Heart right ventricle (tissue), 16 donors: ENCODE measurements around the gene CSNK1G2. TPM values are rescaled to one million over a fixed set of nuclear protein-coding genes. Genes with fewer than 3 reads are reported as not detected.

Source experiments
- ATAC-seq, 8 donors: fragments of 200-7000 bp; cut with Tn5 transposase; one replicate each; pipeline ENCODE4 v1.9.1; 2020; ENCODE audit warnings: mild to moderate bottlenecking in 8 of 8, moderate library complexity in 8 of 8, moderate number of reproducible peaks in 1 of 8
- DNase-seq, 2 donors: peaks; one replicate each; pipeline ENCODE4 v3.0.0-alpha.2; 2020
- H3K27ac ChIP-seq, 10 donors: fragments of 200-600 bp; sonication (generic) in 2 of 10; one replicate each; pipeline versions ENCODE4 v1.5.0 to v1.8.0; 2020 to 2022; ENCODE audit warnings: mild to moderate bottlenecking in 3 of 10
- H3K27me3 ChIP-seq, 7 donors: fragments of 200-600 bp; one replicate each; pipeline ENCODE4 v1.8.0; 2021 to 2022; ENCODE audit warnings: mild to moderate bottlenecking in 2 of 7
- H3K36me3 ChIP-seq, 9 donors: fragments of 200-600 bp; sonication (generic) in 1 of 9; one replicate each; pipeline versions ENCODE4 v1.5.0 to v1.8.0; 2020 to 2022; ENCODE audit warnings: mild to moderate bottlenecking in 2 of 9
- H3K4me1 ChIP-seq, 9 donors: fragments of 200-600 bp; sonication (generic) in 1 of 9; one replicate each; pipeline versions ENCODE4 v1.5.0 to v1.8.0; 2020 to 2022; ENCODE audit warnings: mild to moderate bottlenecking in 4 of 9
- H3K4me3 ChIP-seq, 10 donors: fragments of 200-600 bp; sonication (generic) in 2 of 10; one replicate each; pipeline versions ENCODE4 v1.5.0 to v1.8.0; 2020 to 2022; ENCODE audit warnings: mild to moderate bottlenecking in 7 of 10, moderate library complexity in 2 of 10
- H3K9me3 ChIP-seq, 11 donors: fragments of 200-600 bp in 10 of 11; sonication (generic) in 2 of 11; one replicate each; pipeline versions ENCODE4 v1.5.0 to v1.8.0; 2013 to 2022; ENCODE audit warnings: mild to moderate bottlenecking in 2 of 11, control low read depth in 1 of 11, moderate library complexity in 1 of 11
- CTCF ChIP-seq, 9 donors: fragments of 200-600 bp; sonication (generic) in 2 of 9; IDR thresholded peaks; one replicate each; pipeline versions ENCODE4 v1.5.0 to v1.8.0; 2021 to 2022; ENCODE audit warnings: antibody characterized with exemption in 9 of 9, mild to moderate bottlenecking in 5 of 9, moderate library complexity in 1 of 9
- WGBS, 2 donors: extraction: QIAGEN DNeasy Blood & Tissue Kit; methylation state at CpG; one replicate each; pipeline ENCODE4 v1.1.7; 2013; ENCODE audit warnings: inconsistent platforms in 1 of 2; 5-methylcytosine and 5-hydroxymethylcytosine counted together
- intact Hi-C, 10 donors: fragments of 100-400 bp; cut with DNase I; formaldehyde crosslinking; loops; one replicate each; pipeline versions ENCODE4 v1.11.1 to v1.14.2; 2022
- polyA plus RNA-seq, 2 donors: library from polyadenylated mRNA; stranded (reverse); fragments of 200-250 nt; gene quantifications; one replicate each; pipeline ENCODE4 v1.2.3, GENCODE V29; 2013
- total RNA-seq, 10 donors: library from RNA; stranded (reverse); fragmentation: NEBNext Ultra II Directional in 3 of 10; extraction: Animal tissue kit (Norgen Biotek cat#: 25700) in 3 of 10; gene quantifications; one replicate each; pipeline versions ENCODE4 v1.2.1 to v1.2.4, GENCODE V29; 2021 to 2023
- donor health status: Arrhythmogenic right ventricular cardiomyopathy.
- donor health status: ischemic (EF 13 %, LVEDD 7.1; RV severe dilation, severe dysfunction).
- donor health status: healthy with polysubstance abuse.
- donor health status: DM: no; HTN: yes; CAD: no.
- donor health status: DM: no; HTN: no; CAD: no.
- donor health status: ischemic (EF 25% LVEDD 6.9; RV normal size, moderate dysfunction).
- donor health status: ischemic (EF 25% LVEDD 5.7; RV mildly dilated, moderate dysfunction).
- donor health status: healthy.
- donor health status: DM: yes; HTN: yes; CAD: no.
- donor health status: Ischemic cardiomyopathy.
- donor health status: ischemic (EF 35%, LVEDD 5.7; RV mildly dilated, moderate dysfunction).
- donor health status: nonischemic (EF 11% LVEDD 7.7; RV severe dilation, severe dysfunction).
- donor health status: DM: yes; HTN: yes; CAD: no.
- donor health status: PGD.
- donor health status: ischemic (EF 29% LVEDD 5.4; RV normal size, mild dysfunction).
- donor health status: nonischemic (EF 23%, LVEDD 6.1; RV moderate dilation, normal function).

The CSNK1G2 gene
- total and polyA plus RNA-seq, 12 donors, result 17.7 to 35.2 (median 23.9) TPM

- ATAC-seq (no peak), DNase-seq (no peak)
- intact Hi-C loops, result no loop called here
- H3K4me3 ChIP-seq, result no peak overlapping the region
- peaks cover 0 to 36% (median 7%) of the 10 kb centered on the region in 9 donors for H3K36me3 ChIP-seq
- H3K4me1 ChIP-seq, result peaks cover 0 to 34% (median 9%) of the 10 kb centered on the region in 9 donors
- no peak for TF ChIP-seq CTCF (IDR thresholded peaks at IDR 0.05)
- peak overlapping the region in 1 of 10 donors; percentile 31 for H3K27ac ChIP-seq
- WGBS, 2 donors, result 91 to 92% methylated on average over 10 of the region's 10 CpGs
- H3K27me3 ChIP-seq, result no peaks in the 10 kb centered on the region
- H3K9me3 ChIP-seq, result no peaks in the 10 kb centered on the region
Measured at GRCh38 chr19:1910177-1910576, 30.8 kb upstream of the CSNK1G2 start.

GRCh38 chr19:1911098-1911497, 29.9 kb upstream of the CSNK1G2 start:
- no peaks in the 10 kb centered on the region for H3K27me3 ChIP-seq
- DNase-seq (no peak), ATAC-seq (no peak)
- no peaks in the 10 kb centered on the region for H3K9me3 ChIP-seq
- 90 to 96% methylated on average over 13 of the region's 13 CpGs for WGBS, 2 donors
- H3K4me3 ChIP-seq, result no peak overlapping the region
- H3K36me3 ChIP-seq, result peaks cover 0 to 38% (median 7%) of the 10 kb centered on the region in 9 donors
- intact Hi-C loops, result no loop called here
- TF ChIP-seq CTCF (IDR thresholded peaks at IDR 0.05), result no peak
- H3K4me1 ChIP-seq, result peaks cover 0 to 28% (median 3%) of the 10 kb centered on the region in 9 donors
- H3K27ac ChIP-seq, result peak overlapping the region in 1 of 10 donors; percentile 70

GRCh38 chr19:1911995-1912394, 29.0 kb upstream of the CSNK1G2 start:
- TF ChIP-seq CTCF (IDR thresholded peaks at IDR 0.05), result no peak
- no peak for ATAC-seq
- intact Hi-C loops, result no loop called here
- H3K9me3 ChIP-seq, result no peaks in the 10 kb centered on the region
- H3K27me3 ChIP-seq, result no peaks in the 10 kb centered on the region
- peaks cover 0 to 24% (median 0%) of the 10 kb centered on the region in 9 donors for H3K4me1 ChIP-seq
- 94 to 95% methylated on average over 37 of the region's 37 CpGs for WGBS, 2 donors
- no peak overlapping the region for H3K4me3 ChIP-seq
- H3K27ac ChIP-seq, result peak overlapping the region in 1 of 10 donors; percentile 70
- peaks cover 0 to 38% (median 7%) of the 10 kb centered on the region in 9 donors for H3K36me3 ChIP-seq
- DNase-seq, result no peak

GRCh38 chr19:1912760-1913505, 28.0 kb upstream of the CSNK1G2 start:
- intact Hi-C loops, result no loop called here

More at GRCh38 chr19:1912760-1913505, 28.0 kb upstream of the CSNK1G2 start:
- peaks cover 0 to 44% (median 7%) of the 10 kb centered on the region in 9 donors for H3K36me3 ChIP-seq
- no peaks in the 10 kb centered on the region for H3K27me3 ChIP-seq
- H3K4me1 ChIP-seq, result peaks cover 0 to 20% (median 0%) of the 10 kb centered on the region in 9 donors
- no peak for TF ChIP-seq CTCF (IDR thresholded peaks at IDR 0.05)
- ATAC-seq (no peak), DNase-seq (no peak)
- no peak overlapping the region for H3K4me3 ChIP-seq
- WGBS, 2 donors, result 97 to 98% methylated on average over 73 to 77 of the region's 77 CpGs
- H3K27ac ChIP-seq, result no peak overlapping the region
- H3K9me3 ChIP-seq, result no peaks in the 10 kb centered on the region
